Sigmoid colon (tissue), 7 donors: Measurements from ENCODE around the gene SAYSD1. TPM values are rescaled to one million over a fixed set of nuclear protein-coding genes. Genes with fewer than 3 reads are reported as not detected.

ENCODE experiments used
- DNase-seq: peaks from one replicate; pipeline ENCODE4 v3.0.0-alpha.2; 2019
- H3K27ac ChIP-seq, 4 donors: fragments of 200-600 bp; sonication (generic); one replicate each; pipeline ENCODE4 v1.5.1; 2016 to 2019; ENCODE audit warnings: mild to moderate bottlenecking in 1 of 4
- H3K27me3 ChIP-seq, 3 donors: fragments of 200-600 bp; sonication (generic); one replicate each; pipeline ENCODE4 v1.5.1; 2019; ENCODE audit warnings: mild to moderate bottlenecking in 1 of 3
- H3K36me3 ChIP-seq, 4 donors: fragments of 200-600 bp; sonication (generic); one replicate each; pipeline ENCODE4 v1.5.1; 2016 to 2019
- H3K4me1 ChIP-seq, 4 donors: fragments of 200-600 bp; sonication (generic); one replicate each; pipeline ENCODE4 v1.5.1; 2017 to 2019
- H3K4me3 ChIP-seq, 4 donors: fragments of 200-600 bp; sonication (generic); one replicate each; pipeline ENCODE4 v1.5.1; 2017 to 2019; ENCODE audit warnings: mild to moderate bottlenecking in 2 of 4, moderate library complexity in 1 of 4
- H3K9me3 ChIP-seq, 4 donors: fragments of 200-600 bp in 3 of 4; sonication (generic) in 3 of 4; one replicate each; pipeline versions ENCODE4 v1.5.1 to v1.6.1; 2013 to 2019
- EP300 ChIP-seq, 4 donors: sonication (generic); formaldehyde crosslinking; IDR thresholded peaks; one replicate each; pipeline ENCODE4 v1.6.1; 2017; ENCODE audit warnings: antibody characterized with exemption in 4 of 4
- POLR2A ChIP-seq, 2 donors: fragments of 450-650 bp; IDR thresholded peaks; one replicate each; pipeline ENCODE4 v1.6.1; 2016; ENCODE audit warnings: antibody characterized with exemption in 2 of 2, mild to moderate bottlenecking in 2 of 2, moderate library complexity in 2 of 2
- POLR2AphosphoS5 ChIP-seq, 4 donors: sonication (generic); formaldehyde crosslinking; IDR thresholded peaks; one replicate each; pipeline ENCODE4 v1.6.1; 2017; ENCODE audit warnings: antibody characterized with exemption in 4 of 4
- WGBS, 2 donors: extraction: QIAGEN DNeasy Blood & Tissue Kit; methylation state at CpG; one replicate each; pipeline ENCODE4 v1.1.7; 2013; 5-methylcytosine and 5-hydroxymethylcytosine counted together
- intact Hi-C: fragments of 100-400 bp; cut with DNase I; formaldehyde crosslinking; loops from one replicate; pipeline ENCODE4 v1.15.1; 2023
- polyA plus RNA-seq, 3 donors: library from polyadenylated mRNA; stranded (reverse); fragments of 200-250 nt; gene quantifications; one replicate each; pipeline ENCODE4 v1.2.3, GENCODE V29; 2013
- total RNA-seq, 4 donors: library from RNA; depleted of rRNA; stranded (reverse); fragments of >200 nt; gene quantifications; one replicate each; pipeline ENCODE4 v1.1.0, GENCODE V29; 2016
- TF ChIP-seq, protein P1 (sequence below), 4 experiments: fragments of 450-650 bp in 3 of 4; fragments of 200-600 bp in 1 of 4; IDR thresholded peaks; one replicate each; pipeline ENCODE4 v1.5.1; 2016 to 2019; ENCODE audit warnings: antibody characterized with exemption in 4 of 4, mild to moderate bottlenecking in 3 of 4, moderate library complexity in 2 of 4
- donor health status: healthy with polysubstance abuse.
- donor health status: Bipolar disorder and iron deficiency.
- donor health status: healthy.

The SAYSD1 gene
- total and polyA plus RNA-seq, 7 donors: 8.8 to 20.8 (median 15.0) TPM

DNA sequence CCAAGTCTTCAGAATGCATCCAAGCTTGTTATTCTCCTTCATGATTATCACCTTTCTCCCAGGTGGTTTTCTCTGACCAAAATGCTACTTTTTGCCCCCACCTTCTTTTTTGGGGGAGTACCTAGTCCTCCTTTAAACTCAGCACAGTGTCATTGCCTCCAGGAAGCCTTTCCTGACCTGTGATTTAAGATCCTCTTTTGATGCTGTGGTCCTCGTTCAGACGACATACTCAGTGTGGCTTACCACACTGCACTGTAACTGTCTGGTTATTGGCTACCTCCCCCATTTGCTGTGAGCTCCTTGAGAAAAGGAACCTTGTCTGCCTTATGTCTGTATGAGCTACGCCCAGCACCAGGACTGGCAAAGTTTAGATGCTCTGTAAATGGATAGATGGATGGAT lies 14.6 kb downstream of the SAYSD1 start:
- Histone ChIP-seq H3K27ac (no peak overlapping the region), H3K36me3 (peaks cover 0 to 21% (median 2%) of the 10 kb centered on the region in 4 donors), H3K4me3 (no peak overlapping the region), H3K4me1 (peaks cover 0 to 12% (median 4%) of the 10 kb centered on the region in 4 donors), H3K27me3 (no peaks in the 10 kb centered on the region), H3K9me3 (no peaks in the 10 kb centered on the region)
- 51 to 79% methylated on average over 3 of the region's 3 CpGs for WGBS, 2 donors
- no peak for DNase-seq
- TF ChIP-seq EP300 (IDR thresholded peaks at IDR 0.05): no peak
- TF ChIP-seq, protein P1, sequence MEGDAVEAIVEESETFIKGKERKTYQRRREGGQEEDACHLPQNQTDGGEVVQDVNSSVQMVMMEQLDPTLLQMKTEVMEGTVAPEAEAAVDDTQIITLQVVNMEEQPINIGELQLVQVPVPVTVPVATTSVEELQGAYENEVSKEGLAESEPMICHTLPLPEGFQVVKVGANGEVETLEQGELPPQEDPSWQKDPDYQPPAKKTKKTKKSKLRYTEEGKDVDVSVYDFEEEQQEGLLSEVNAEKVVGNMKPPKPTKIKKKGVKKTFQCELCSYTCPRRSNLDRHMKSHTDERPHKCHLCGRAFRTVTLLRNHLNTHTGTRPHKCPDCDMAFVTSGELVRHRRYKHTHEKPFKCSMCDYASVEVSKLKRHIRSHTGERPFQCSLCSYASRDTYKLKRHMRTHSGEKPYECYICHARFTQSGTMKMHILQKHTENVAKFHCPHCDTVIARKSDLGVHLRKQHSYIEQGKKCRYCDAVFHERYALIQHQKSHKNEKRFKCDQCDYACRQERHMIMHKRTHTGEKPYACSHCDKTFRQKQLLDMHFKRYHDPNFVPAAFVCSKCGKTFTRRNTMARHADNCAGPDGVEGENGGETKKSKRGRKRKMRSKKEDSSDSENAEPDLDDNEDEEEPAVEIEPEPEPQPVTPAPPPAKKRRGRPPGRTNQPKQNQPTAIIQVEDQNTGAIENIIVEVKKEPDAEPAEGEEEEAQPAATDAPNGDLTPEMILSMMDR (IDR thresholded peaks at IDR 0.05): no peak
- no peak for TF ChIP-seq POLR2A (IDR thresholded peaks at IDR 0.05)
- TF ChIP-seq POLR2AphosphoS5 (IDR thresholded peaks at IDR 0.05): no peak
- intact Hi-C loops: no loop called here

DNA sequence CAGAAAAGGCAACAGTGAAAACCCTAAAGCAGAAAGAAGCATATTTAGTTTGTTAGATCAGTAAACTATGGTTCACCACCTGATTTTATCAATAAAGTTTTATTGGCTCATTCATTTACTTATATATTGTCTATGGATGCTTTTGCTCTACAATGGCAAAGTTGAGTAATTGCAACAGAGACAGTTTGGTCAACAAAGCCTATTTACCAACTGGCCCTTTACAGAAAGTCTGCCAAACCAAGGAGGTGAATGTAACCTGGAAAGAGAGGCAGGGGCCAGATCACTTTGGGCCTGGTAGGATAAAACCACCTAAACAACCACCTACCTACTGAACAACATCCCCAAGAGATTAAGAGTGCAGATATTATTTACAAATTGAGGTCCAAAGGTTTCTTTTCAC lies 19.4 kb downstream of the SAYSD1 start:
- no peak overlapping the region for H3K27ac ChIP-seq
- H3K36me3 ChIP-seq: no peaks in the 10 kb centered on the region
- no peaks in the 10 kb centered on the region for H3K27me3 ChIP-seq
- no peak overlapping the region for H3K4me3 ChIP-seq
- no peak for DNase-seq
- TF ChIP-seq POLR2AphosphoS5 (IDR thresholded peaks at IDR 0.05) (no peak), EP300 (IDR thresholded peaks at IDR 0.05) (no peak), POLR2A (IDR thresholded peaks at IDR 0.05) (no peak)
- TF ChIP-seq, protein P1 (IDR thresholded peaks at IDR 0.05): no peak
- H3K4me1 ChIP-seq: no peaks in the 10 kb centered on the region
- intact Hi-C loops: no loop called here
- no peaks in the 10 kb centered on the region for H3K9me3 ChIP-seq

DNA sequence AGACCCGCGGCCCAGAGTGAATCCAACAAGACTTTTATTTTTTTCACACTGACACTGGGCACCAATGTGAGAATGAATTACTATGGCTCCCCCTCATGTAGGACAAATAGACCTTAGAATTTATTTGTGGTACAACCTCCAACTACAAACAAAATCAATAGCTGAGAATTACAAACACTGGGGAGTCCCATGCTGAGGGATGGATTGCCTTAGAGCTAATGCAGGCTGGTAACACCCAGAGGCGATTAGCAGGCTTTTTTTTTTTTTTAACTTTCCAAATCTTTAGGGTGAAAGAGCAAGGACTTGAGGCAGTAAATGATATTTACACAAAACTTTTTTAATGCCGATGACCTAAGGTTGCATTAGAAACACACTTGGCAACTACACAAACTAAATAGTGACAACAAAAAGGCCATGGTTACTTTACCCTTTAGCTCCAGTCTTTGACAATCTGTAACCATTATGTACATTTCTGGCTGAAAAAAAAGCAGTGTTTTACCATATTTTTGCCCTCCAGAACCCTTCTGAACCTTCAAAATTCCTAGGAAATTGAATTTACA lies 21.8 kb downstream of the SAYSD1 start:
- Histone ChIP-seq H3K4me1 (peaks cover 0 to 12% (median 9%) of the 10 kb centered on the region in 4 donors), H3K36me3 (no peaks in the 10 kb centered on the region), H3K27me3 (no peaks in the 10 kb centered on the region), H3K9me3 (no peaks in the 10 kb centered on the region), H3K4me3 (no peak overlapping the region), H3K27ac (no peak overlapping the region)
- 61 to 83% methylated on average over 4 of the region's 4 CpGs for WGBS, 2 donors
- intact Hi-C loops: no loop called here
- no peak for DNase-seq
- TF ChIP-seq, protein P1 (IDR thresholded peaks at IDR 0.05): no peak
- TF ChIP-seq EP300 (IDR thresholded peaks at IDR 0.05) (no peak), POLR2AphosphoS5 (IDR thresholded peaks at IDR 0.05) (no peak), POLR2A (IDR thresholded peaks at IDR 0.05) (no peak)

DNA sequence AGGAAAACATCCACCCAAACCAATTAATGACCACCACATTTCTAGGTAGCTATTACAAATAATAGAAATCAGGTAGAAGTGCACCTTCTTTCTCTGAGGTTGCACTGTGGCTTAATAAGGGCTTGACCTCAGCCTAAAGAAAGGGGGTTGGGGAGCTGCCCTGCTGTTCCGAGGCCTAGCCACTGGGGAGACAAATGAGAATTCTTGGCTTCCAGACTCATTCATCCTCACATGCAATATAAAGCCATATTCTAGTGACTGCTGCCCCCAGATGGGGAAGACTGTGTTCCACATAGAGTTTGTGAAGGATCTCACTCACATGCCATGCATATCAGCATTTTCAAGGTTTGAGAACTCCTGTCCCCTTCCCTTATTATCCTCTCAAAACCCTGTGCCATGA lies 22.9 kb downstream of the SAYSD1 start:
- Histone ChIP-seq H3K4me3 (no peak overlapping the region), H3K36me3 (no peaks in the 10 kb centered on the region), H3K9me3 (no peaks in the 10 kb centered on the region), H3K27me3 (no peaks in the 10 kb centered on the region), H3K4me1 (peaks cover 0 to 17% (median 13%) of the 10 kb centered on the region in 4 donors), H3K27ac (no peak overlapping the region)
- no peak for DNase-seq
- intact Hi-C loops: no loop called here
- TF ChIP-seq, protein P1 (IDR thresholded peaks at IDR 0.05): no peak
- TF ChIP-seq POLR2A (IDR thresholded peaks at IDR 0.05) (no peak), EP300 (IDR thresholded peaks at IDR 0.05) (no peak), POLR2AphosphoS5 (IDR thresholded peaks at IDR 0.05) (no peak)
- 51 to 67% methylated on average over 1 of the region's 1 CpG for WGBS, 2 donors

DNA sequence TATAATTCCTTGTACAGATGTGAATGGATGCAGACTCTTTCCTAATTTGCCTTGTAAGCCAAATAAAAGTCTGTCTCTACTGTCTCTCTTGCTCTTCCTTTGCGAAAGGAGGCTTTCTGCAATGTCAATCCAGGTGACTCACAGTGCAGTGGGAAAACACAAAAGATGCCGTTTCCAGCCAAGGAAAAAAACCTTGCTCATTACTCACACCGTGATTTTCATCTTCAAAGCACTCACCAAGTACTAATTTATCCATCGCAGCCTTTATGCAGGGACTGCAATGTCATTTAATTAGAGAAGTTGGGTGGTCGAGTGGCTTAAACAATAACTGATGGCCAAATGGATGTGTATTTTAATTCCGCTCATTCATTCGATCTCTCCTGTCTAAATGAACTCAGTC lies 23.8 kb downstream of the SAYSD1 start:
- intact Hi-C loops: no loop called here
- Histone ChIP-seq H3K36me3 (no peaks in the 10 kb centered on the region), H3K4me3 (no peak overlapping the region), H3K27ac (no peak overlapping the region), H3K27me3 (no peaks in the 10 kb centered on the region), H3K9me3 (no peaks in the 10 kb centered on the region), H3K4me1 (peaks cover 0 to 19% (median 15%) of the 10 kb centered on the region in 4 donors)
- TF ChIP-seq, protein P1 (IDR thresholded peaks at IDR 0.05): no peak
- no peak for TF ChIP-seq EP300 (IDR thresholded peaks at IDR 0.05)
- TF ChIP-seq POLR2AphosphoS5 (IDR thresholded peaks at IDR 0.05): no peak
- TF ChIP-seq POLR2A (IDR thresholded peaks at IDR 0.05): no peak
- WGBS, 2 donors: 81 to 82% methylated on average over 7 of the region's 7 CpGs
- DNase-seq: no peak
